ENCODE data around the gene FHAD1. TPM values are rescaled to one million over a fixed set of nuclear protein-coding genes. Genes with fewer than 3 reads are reported as not detected.

FHAD1 gene
- total and polyA plus RNA-seq, 10 of the 15 experiments (the other 5 are each of a cell fraction or from before 2014, with no cell fraction given) = 0.09 to 1.0 (median 0.32) TPM; not detected in 2

DNA sequence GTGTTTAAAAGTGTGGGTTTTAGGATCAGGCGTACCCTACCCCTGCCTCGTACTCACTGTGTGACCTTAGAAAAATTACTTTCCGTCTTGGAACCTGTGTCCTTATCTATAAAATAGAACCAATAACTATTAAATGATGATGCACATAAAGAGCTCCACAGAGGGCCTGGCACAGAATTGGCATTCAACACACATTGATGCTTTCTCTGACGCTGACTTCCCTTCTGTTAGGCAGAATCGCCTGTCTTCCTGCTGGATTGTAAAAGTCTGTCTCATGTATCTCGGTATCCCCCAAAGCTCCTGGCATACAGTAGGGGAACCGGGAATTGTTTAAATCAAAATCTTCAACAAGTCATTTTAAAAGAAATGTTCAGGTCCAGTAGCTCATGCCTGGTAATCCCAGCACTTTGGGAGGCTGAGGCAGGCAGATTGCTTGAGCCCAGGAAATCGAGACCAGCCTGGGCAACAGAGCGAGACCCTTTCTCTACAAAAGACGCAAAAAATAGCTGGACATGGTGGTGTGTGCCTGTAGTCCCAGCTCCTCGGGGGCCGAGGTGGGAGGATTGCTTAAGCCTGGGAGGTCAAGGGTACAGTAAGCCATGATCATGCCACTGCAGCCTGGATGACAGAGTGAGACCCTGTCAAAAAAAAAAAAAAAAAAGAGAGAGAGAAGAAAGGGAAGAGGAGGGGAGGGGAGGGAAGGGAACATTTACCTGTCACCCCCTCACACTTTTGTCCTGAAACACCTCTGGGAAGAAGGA lies 41.3 kb upstream of the FHAD1 start:
- ChIA-PET CTCF (interaction anchor here (0.8 to 3.3 kb wide), 8 partner anchors 12 to 77 kb away, joined by 3 to 9 read pairs (median 4); partner anchors contain the start of gene TMEM51), SMC1A (ENCODE audit: uncharacterized antibody, unreplicated experiment) (interaction anchor here (0.8 to 1.9 kb wide), 8 partner anchors 10 to 77 kb away, joined by 3 to 7 read pairs (median 4); no protein-coding TSS in a partner anchor), RAD21 (ENCODE audit: unreplicated experiment) (interaction anchor here (0.6 to 1.9 kb wide), 4 partner anchors 20 to 77 kb away, joined by 3 to 8 read pairs (median 4); no protein-coding TSS in a partner anchor), POLR2A (interaction anchor here (0.7 to 1.5 kb wide), 3 partner anchors 14 to 28 kb away, joined by 3 to 6 read pairs (median 4); no protein-coding TSS in a partner anchor)
- in situ Hi-C loops (cut with MboI) (no loop called here), intact Hi-C loops (cut with micrococcal nuclease; ENCODE audit: unreplicated experiment) (no loop called here)
- Histone ChIP-seq H4K20me1 (ENCODE audit: control insufficient read depth, insufficient read depth) (no peaks in the 10 kb centered on the region), H3K27me3 (replicated peaks in 1 of 2; ENCODE audit: control insufficient read depth in 2 of 2, insufficient read depth in 2 of 2, low read length in 1 of 2) (no peaks in the 10 kb centered on the region), H3K79me2 (ENCODE audit: control insufficient read depth, insufficient read depth, low read length) (no peaks in the 10 kb centered on the region), H3K4me3 (no peak overlapping the region), H2AFZ (ENCODE audit: control insufficient read depth, low read depth, low read length) (no peak overlapping the region), H3K9me3 (replicated peaks; ENCODE audit: control insufficient read depth, insufficient read depth, low read length) (no peaks in the 10 kb centered on the region), H3K9ac (ENCODE audit: control insufficient read depth, insufficient read depth, low read length) (no peak overlapping the region), H3K4me1 (ENCODE audit: control insufficient read depth, insufficient read depth, low read length) (no peaks in the 10 kb centered on the region; the same call in 1 of the 2 replicates), H3K4me2 (ENCODE audit: control insufficient read depth, insufficient read depth) (no peak overlapping the region), H3K36me3 (ENCODE audit: control insufficient read depth in 2 of 2, insufficient read depth in 2 of 2, low read length in 1 of 2) (no peaks in the 10 kb centered on the region), H3K27ac (ENCODE audit: control insufficient read depth, insufficient read depth) (no peak overlapping the region)
- no TSS peak for BruUV-seq (replicated peaks)
- WGBS (ENCODE audit: insufficient coverage, insufficient replicate concordance, low lambda C conversion rate, missing lambda C conversion rate) = 37% methylated on average over 12 of the region's 12 CpGs
- FAIRE-seq = no peak
- no peak for ATAC-seq
- no peak for DNase-seq (ENCODE audit: low read depth, low spot score)
- TF ChIP-seq BMI1 (IDR thresholded peaks at IDR 0.05; ENCODE audit: borderline replicate concordance) (no peak), IKZF2 (IDR thresholded peaks at IDR 0.05) (no peak), NFXL1 (IDR thresholded peaks at IDR 0.05; ENCODE audit: borderline replicate concordance) (no peak), CREM (IDR thresholded peaks at IDR 0.05; ENCODE audit: low read depth) (no peak), SRF (IDR thresholded peaks at IDR 0.05; ENCODE audit: low read depth in 2 of 2, low read length in 2 of 2) (no peak), ZZZ3 (IDR thresholded peaks at IDR 0.05; ENCODE audit: control insufficient read depth, insufficient read length, low read depth) (no peak), BRCA1 (IDR thresholded peaks at IDR 0.05; ENCODE audit: low read depth, low read length) (no peak), CREB1 (IDR thresholded peaks at IDR 0.05; ENCODE audit: low read depth) (no peak), TBL1XR1 (IDR thresholded peaks at IDR 0.05; ENCODE audit: low read depth, low read length) (no peak), PAX5 (IDR thresholded peaks at IDR 0.05; ENCODE audit: borderline replicate concordance, low read depth, low read length) (no peak), ZBED1 (IDR thresholded peaks at IDR 0.05; ENCODE audit: borderline replicate concordance) (no peak), TCF7 (IDR thresholded peaks at IDR 0.05; ENCODE audit: borderline replicate concordance) (no peak), SPI1 (IDR thresholded peaks at IDR 0.05; ENCODE audit: borderline replicate concordance, insufficient read depth, low read depth, low read length) (no peak), SREBF1 (IDR thresholded peaks at IDR 0.05; ENCODE audit: low read length) (no peak)
- TF ChIP-seq, protein P1, sequence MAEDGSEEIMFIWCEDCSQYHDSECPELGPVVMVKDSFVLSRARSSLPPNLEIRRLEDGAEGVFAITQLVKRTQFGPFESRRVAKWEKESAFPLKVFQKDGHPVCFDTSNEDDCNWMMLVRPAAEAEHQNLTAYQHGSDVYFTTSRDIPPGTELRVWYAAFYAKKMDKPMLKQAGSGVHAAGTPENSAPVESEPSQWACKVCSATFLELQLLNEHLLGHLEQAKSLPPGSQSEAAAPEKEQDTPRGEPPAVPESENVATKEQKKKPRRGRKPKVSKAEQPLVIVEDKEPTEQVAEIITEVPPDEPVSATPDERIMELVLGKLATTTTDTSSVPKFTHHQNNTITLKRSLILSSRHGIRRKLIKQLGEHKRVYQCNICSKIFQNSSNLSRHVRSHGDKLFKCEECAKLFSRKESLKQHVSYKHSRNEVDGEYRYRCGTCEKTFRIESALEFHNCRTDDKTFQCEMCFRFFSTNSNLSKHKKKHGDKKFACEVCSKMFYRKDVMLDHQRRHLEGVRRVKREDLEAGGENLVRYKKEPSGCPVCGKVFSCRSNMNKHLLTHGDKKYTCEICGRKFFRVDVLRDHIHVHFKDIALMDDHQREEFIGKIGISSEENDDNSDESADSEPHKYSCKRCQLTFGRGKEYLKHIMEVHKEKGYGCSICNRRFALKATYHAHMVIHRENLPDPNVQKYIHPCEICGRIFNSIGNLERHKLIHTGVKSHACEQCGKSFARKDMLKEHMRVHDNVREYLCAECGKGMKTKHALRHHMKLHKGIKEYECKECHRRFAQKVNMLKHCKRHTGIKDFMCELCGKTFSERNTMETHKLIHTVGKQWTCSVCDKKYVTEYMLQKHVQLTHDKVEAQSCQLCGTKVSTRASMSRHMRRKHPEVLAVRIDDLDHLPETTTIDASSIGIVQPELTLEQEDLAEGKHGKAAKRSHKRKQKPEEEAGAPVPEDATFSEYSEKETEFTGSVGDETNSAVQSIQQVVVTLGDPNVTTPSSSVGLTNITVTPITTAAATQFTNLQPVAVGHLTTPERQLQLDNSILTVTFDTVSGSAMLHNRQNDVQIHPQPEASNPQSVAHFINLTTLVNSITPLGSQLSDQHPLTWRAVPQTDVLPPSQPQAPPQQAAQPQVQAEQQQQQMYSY (CRISPR knock-in tag; IDR thresholded peaks at IDR 0.05) = no peak
- TF ChIP-seq, protein P2, sequence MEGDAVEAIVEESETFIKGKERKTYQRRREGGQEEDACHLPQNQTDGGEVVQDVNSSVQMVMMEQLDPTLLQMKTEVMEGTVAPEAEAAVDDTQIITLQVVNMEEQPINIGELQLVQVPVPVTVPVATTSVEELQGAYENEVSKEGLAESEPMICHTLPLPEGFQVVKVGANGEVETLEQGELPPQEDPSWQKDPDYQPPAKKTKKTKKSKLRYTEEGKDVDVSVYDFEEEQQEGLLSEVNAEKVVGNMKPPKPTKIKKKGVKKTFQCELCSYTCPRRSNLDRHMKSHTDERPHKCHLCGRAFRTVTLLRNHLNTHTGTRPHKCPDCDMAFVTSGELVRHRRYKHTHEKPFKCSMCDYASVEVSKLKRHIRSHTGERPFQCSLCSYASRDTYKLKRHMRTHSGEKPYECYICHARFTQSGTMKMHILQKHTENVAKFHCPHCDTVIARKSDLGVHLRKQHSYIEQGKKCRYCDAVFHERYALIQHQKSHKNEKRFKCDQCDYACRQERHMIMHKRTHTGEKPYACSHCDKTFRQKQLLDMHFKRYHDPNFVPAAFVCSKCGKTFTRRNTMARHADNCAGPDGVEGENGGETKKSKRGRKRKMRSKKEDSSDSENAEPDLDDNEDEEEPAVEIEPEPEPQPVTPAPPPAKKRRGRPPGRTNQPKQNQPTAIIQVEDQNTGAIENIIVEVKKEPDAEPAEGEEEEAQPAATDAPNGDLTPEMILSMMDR (IDR thresholded peaks at IDR 0.05 in 2 of 3, conservative IDR thresholded peaks at IDR 0.05 in 1 of 3; ENCODE audit: control insufficient read depth in 2 of 3, extremely low read depth in 1 of 3, insufficient read depth in 1 of 3, low read depth in 3 of 3, low read length in 3 of 3) = no peak
- TF ChIP-seq, protein P3, sequence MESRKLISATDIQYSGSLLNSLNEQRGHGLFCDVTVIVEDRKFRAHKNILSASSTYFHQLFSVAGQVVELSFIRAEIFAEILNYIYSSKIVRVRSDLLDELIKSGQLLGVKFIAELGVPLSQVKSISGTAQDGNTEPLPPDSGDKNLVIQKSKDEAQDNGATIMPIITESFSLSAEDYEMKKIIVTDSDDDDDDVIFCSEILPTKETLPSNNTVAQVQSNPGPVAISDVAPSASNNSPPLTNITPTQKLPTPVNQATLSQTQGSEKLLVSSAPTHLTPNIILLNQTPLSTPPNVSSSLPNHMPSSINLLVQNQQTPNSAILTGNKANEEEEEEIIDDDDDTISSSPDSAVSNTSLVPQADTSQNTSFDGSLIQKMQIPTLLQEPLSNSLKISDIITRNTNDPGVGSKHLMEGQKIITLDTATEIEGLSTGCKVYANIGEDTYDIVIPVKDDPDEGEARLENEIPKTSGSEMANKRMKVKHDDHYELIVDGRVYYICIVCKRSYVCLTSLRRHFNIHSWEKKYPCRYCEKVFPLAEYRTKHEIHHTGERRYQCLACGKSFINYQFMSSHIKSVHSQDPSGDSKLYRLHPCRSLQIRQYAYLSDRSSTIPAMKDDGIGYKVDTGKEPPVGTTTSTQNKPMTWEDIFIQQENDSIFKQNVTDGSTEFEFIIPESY (IDR thresholded peaks at IDR 0.05) = no peak
